ENCODE data around the gene ADAMTSL3. TPM values are rescaled to one million over a fixed set of nuclear protein-coding genes. Genes with fewer than 3 reads are reported as not detected.

ADAMTSL3 gene
- total RNA-seq, 1 donor from 2014 or later, result 43.3 TPM

GRCh38 chr15:83616840-83617239 is 37.1 kb upstream of the ADAMTSL3 start:
- Histone ChIP-seq H3K4me3 (ENCODE audit: low read length in 3 of 3) (no peak overlapping the region), H3K9me3 (ENCODE audit: control insufficient read depth in 3 of 3, low read length in 3 of 3) (peaks cover 0 to 3% (median 0%) of the 10 kb centered on the region in 3 donors), H3K36me3 (ENCODE audit: control insufficient read depth in 3 of 3, insufficient read depth in 3 of 3, low read length in 3 of 3) (no peaks in the 10 kb centered on the region), H3K9ac (ENCODE audit: low read depth in 1 of 3, low read length in 3 of 3) (no peak overlapping the region), H3K27ac (ENCODE audit: low read depth, low read length) (no peak overlapping the region), H3K27me3 (ENCODE audit: control insufficient read depth in 3 of 3, insufficient read depth in 3 of 3, low read length in 3 of 3) (no peaks in the 10 kb centered on the region), H3K4me1 (ENCODE audit: control insufficient read depth in 3 of 3, insufficient read depth in 3 of 3, low read length in 3 of 3) (no peaks in the 10 kb centered on the region)

GRCh38 chr15:83626171-83626802 is 27.6 kb upstream of the ADAMTSL3 start:
- Histone ChIP-seq H3K9ac (ENCODE audit: low read depth in 1 of 3, low read length in 3 of 3) (no peak overlapping the region), H3K27ac (ENCODE audit: low read depth, low read length) (no peak overlapping the region), H3K4me3 (ENCODE audit: low read length in 3 of 3) (no peak overlapping the region), H3K27me3 (ENCODE audit: control insufficient read depth in 3 of 3, insufficient read depth in 3 of 3, low read length in 3 of 3) (no peaks in the 10 kb centered on the region), H3K36me3 (ENCODE audit: control insufficient read depth in 3 of 3, insufficient read depth in 3 of 3, low read length in 3 of 3) (no peaks in the 10 kb centered on the region), H3K9me3 (ENCODE audit: control insufficient read depth in 3 of 3, low read length in 3 of 3) (no peaks in the 10 kb centered on the region), H3K4me1 (ENCODE audit: control insufficient read depth in 3 of 3, insufficient read depth in 3 of 3, low read length in 3 of 3) (no peaks in the 10 kb centered on the region)

GRCh38 chr15:83631534-83631933 is 22.4 kb upstream of the ADAMTSL3 start:
- Histone ChIP-seq H3K27me3 (ENCODE audit: control insufficient read depth in 3 of 3, insufficient read depth in 3 of 3, low read length in 3 of 3) (no peaks in the 10 kb centered on the region), H3K36me3 (ENCODE audit: control insufficient read depth in 3 of 3, insufficient read depth in 3 of 3, low read length in 3 of 3) (no peaks in the 10 kb centered on the region), H3K9me3 (ENCODE audit: control insufficient read depth in 3 of 3, low read length in 3 of 3) (no peaks in the 10 kb centered on the region), H3K9ac (ENCODE audit: low read depth in 1 of 3, low read length in 3 of 3) (no peak overlapping the region), H3K4me1 (ENCODE audit: control insufficient read depth in 3 of 3, insufficient read depth in 3 of 3, low read length in 3 of 3) (no peaks in the 10 kb centered on the region), H3K4me3 (ENCODE audit: low read length in 3 of 3) (no peak overlapping the region), H3K27ac (ENCODE audit: low read depth, low read length) (no peak overlapping the region)

GRCh38 chr15:83643201-83643600 is 10.7 kb upstream of the ADAMTSL3 start:
- no peak overlapping the region for H3K27ac ChIP-seq (ENCODE audit: low read depth, low read length)
- H3K9me3 ChIP-seq (ENCODE audit: control insufficient read depth in 3 of 3, low read length in 3 of 3), result peaks cover 0 to 8% (median 4%) of the 10 kb centered on the region in 3 donors
- H3K4me3 ChIP-seq (ENCODE audit: low read length in 3 of 3), result no peak overlapping the region
- no peaks in the 10 kb centered on the region for H3K36me3 ChIP-seq (ENCODE audit: control insufficient read depth in 3 of 3, insufficient read depth in 3 of 3, low read length in 3 of 3)
- no peak overlapping the region for H3K9ac ChIP-seq (ENCODE audit: low read depth in 1 of 3, low read length in 3 of 3)
- no peaks in the 10 kb centered on the region for H3K4me1 ChIP-seq (ENCODE audit: control insufficient read depth in 3 of 3, insufficient read depth in 3 of 3, low read length in 3 of 3)
- no peaks in the 10 kb centered on the region for H3K27me3 ChIP-seq (ENCODE audit: control insufficient read depth in 3 of 3, insufficient read depth in 3 of 3, low read length in 3 of 3)

GRCh38 chr15:83644439-83644838 is 9.5 kb upstream of the ADAMTSL3 start:
- no peaks in the 10 kb centered on the region for H3K36me3 ChIP-seq (ENCODE audit: control insufficient read depth in 3 of 3, insufficient read depth in 3 of 3, low read length in 3 of 3)

GRCh38 chr15:83650831-83651230 is 3.1 kb upstream of the ADAMTSL3 start:
- H3K4me1 ChIP-seq (ENCODE audit: control insufficient read depth in 3 of 3, insufficient read depth in 3 of 3, low read length in 3 of 3), result peaks cover 3 to 7% (median 5%) of the 10 kb centered on the region in 3 donors
- H3K9ac ChIP-seq (ENCODE audit: low read depth in 1 of 3, low read length in 3 of 3), result no peak overlapping the region

More at GRCh38 chr15:83644439-83644838, 9.5 kb upstream of the ADAMTSL3 start:
- Histone ChIP-seq H3K4me3 (ENCODE audit: low read length in 3 of 3) (no peak overlapping the region), H3K9me3 (ENCODE audit: control insufficient read depth in 3 of 3, low read length in 3 of 3) (peaks cover 0 to 2% (median 1%) of the 10 kb centered on the region in 3 donors), H3K27me3 (ENCODE audit: control insufficient read depth in 3 of 3, insufficient read depth in 3 of 3, low read length in 3 of 3) (peaks cover 0 to 3% (median 0%) of the 10 kb centered on the region in 3 donors), H3K27ac (ENCODE audit: low read depth, low read length) (no peak overlapping the region), H3K9ac (ENCODE audit: low read depth in 1 of 3, low read length in 3 of 3) (no peak overlapping the region), H3K4me1 (ENCODE audit: control insufficient read depth in 3 of 3, insufficient read depth in 3 of 3, low read length in 3 of 3) (no peaks in the 10 kb centered on the region)

GRCh38 chr15:83651541-83651940 is 2.4 kb upstream of the ADAMTSL3 start:
- H3K27me3 ChIP-seq (ENCODE audit: control insufficient read depth in 3 of 3, insufficient read depth in 3 of 3, low read length in 3 of 3), result peaks cover 8 to 30% (median 25%) of the 10 kb centered on the region in 3 donors
- no peaks in the 10 kb centered on the region for H3K9me3 ChIP-seq (ENCODE audit: control insufficient read depth in 3 of 3, low read length in 3 of 3)
- no peak overlapping the region for H3K4me3 ChIP-seq (ENCODE audit: low read length in 3 of 3)
- H3K27ac ChIP-seq (ENCODE audit: low read depth, low read length), result no peak overlapping the region
- no peaks in the 10 kb centered on the region for H3K36me3 ChIP-seq (ENCODE audit: control insufficient read depth in 3 of 3, insufficient read depth in 3 of 3, low read length in 3 of 3)
- no peak overlapping the region for H3K9ac ChIP-seq (ENCODE audit: low read depth in 1 of 3, low read length in 3 of 3)
- peaks cover 3 to 7% (median 5%) of the 10 kb centered on the region in 3 donors for H3K4me1 ChIP-seq (ENCODE audit: control insufficient read depth in 3 of 3, insufficient read depth in 3 of 3, low read length in 3 of 3)

More at GRCh38 chr15:83650831-83651230, 3.1 kb upstream of the ADAMTSL3 start:
- Histone ChIP-seq H3K27ac (ENCODE audit: low read depth, low read length) (no peak overlapping the region), H3K4me3 (ENCODE audit: low read length in 3 of 3) (no peak overlapping the region), H3K27me3 (ENCODE audit: control insufficient read depth in 3 of 3, insufficient read depth in 3 of 3, low read length in 3 of 3) (peaks cover 8 to 30% (median 25%) of the 10 kb centered on the region in 3 donors), H3K36me3 (ENCODE audit: control insufficient read depth in 3 of 3, insufficient read depth in 3 of 3, low read length in 3 of 3) (no peaks in the 10 kb centered on the region), H3K9me3 (ENCODE audit: control insufficient read depth in 3 of 3, low read length in 3 of 3) (no peaks in the 10 kb centered on the region)

GRCh38 chr15:83652626-83653204 is 1.2 kb upstream of the ADAMTSL3 start:
- peaks cover 3 to 7% (median 5%) of the 10 kb centered on the region in 3 donors for H3K4me1 ChIP-seq (ENCODE audit: control insufficient read depth in 3 of 3, insufficient read depth in 3 of 3, low read length in 3 of 3)
- peaks cover 8 to 30% (median 25%) of the 10 kb centered on the region in 3 donors for H3K27me3 ChIP-seq (ENCODE audit: control insufficient read depth in 3 of 3, insufficient read depth in 3 of 3, low read length in 3 of 3)
- H3K9ac ChIP-seq (ENCODE audit: low read depth in 1 of 3, low read length in 3 of 3), result no peak overlapping the region
- no peak overlapping the region for H3K27ac ChIP-seq (ENCODE audit: low read depth, low read length)
- no peak overlapping the region for H3K4me3 ChIP-seq (ENCODE audit: low read length in 3 of 3)
- H3K36me3 ChIP-seq (ENCODE audit: control insufficient read depth in 3 of 3, insufficient read depth in 3 of 3, low read length in 3 of 3), result no peaks in the 10 kb centered on the region
- no peaks in the 10 kb centered on the region for H3K9me3 ChIP-seq (ENCODE audit: control insufficient read depth in 3 of 3, low read length in 3 of 3)

GRCh38 chr15:83653288-83653638 is 660 bp upstream of the ADAMTSL3 start:
- Histone ChIP-seq H3K27me3 (ENCODE audit: control insufficient read depth in 3 of 3, insufficient read depth in 3 of 3, low read length in 3 of 3) (peaks cover 8 to 30% (median 25%) of the 10 kb centered on the region in 3 donors), H3K4me1 (ENCODE audit: control insufficient read depth in 3 of 3, insufficient read depth in 3 of 3, low read length in 3 of 3) (peaks cover 3 to 7% (median 5%) of the 10 kb centered on the region in 3 donors), H3K9me3 (ENCODE audit: control insufficient read depth in 3 of 3, low read length in 3 of 3) (no peaks in the 10 kb centered on the region), H3K27ac (ENCODE audit: low read depth, low read length) (no peak overlapping the region), H3K9ac (ENCODE audit: low read depth in 1 of 3, low read length in 3 of 3) (no peak overlapping the region), H3K36me3 (ENCODE audit: control insufficient read depth in 3 of 3, insufficient read depth in 3 of 3, low read length in 3 of 3) (no peaks in the 10 kb centered on the region), H3K4me3 (ENCODE audit: low read length in 3 of 3) (no peak overlapping the region)

Measured in skeletal muscle tissue (tissue), 4 donors.